BLaER1 treated with 17β-estradiol and CSF1 and Interleukin-3, amounts not matched to agents 10 nM and 100 nM (cell line): ENCODE measurements around the gene CCL17.
A peak's percentile ranks its signal among the peaks of the same experiment; 100 is the strongest.

ENCODE experiments used
- H3K27ac ChIP-seq, 11 experiments: shearing (Covaris generic); formaldehyde crosslinking; 2 replicates each; pipeline ENCODE4 v1.8.1; 2022
- H3K27me3 ChIP-seq, 11 experiments: shearing (Covaris generic); formaldehyde crosslinking; 2 replicates each; pipeline ENCODE4 v1.8.1; 2022
- H3K36me3 ChIP-seq, 11 experiments: shearing (Covaris generic); formaldehyde crosslinking; 2 replicates each; pipeline ENCODE4 v1.8.1; 2022
- H3K4me1 ChIP-seq, 10 experiments: shearing (Covaris generic); formaldehyde crosslinking; 2 replicates each; pipeline ENCODE4 v1.8.1; 2022
- H3K4me2 ChIP-seq, 11 experiments: shearing (Covaris generic); formaldehyde crosslinking; 2 replicates each; pipeline ENCODE4 v1.8.1; 2022
- H3K4me3 ChIP-seq, 10 experiments: shearing (Covaris generic); formaldehyde crosslinking; 2 replicates each; pipeline ENCODE4 v1.8.1; 2022
- H3K9ac ChIP-seq, 11 experiments: shearing (Covaris generic); formaldehyde crosslinking; 2 replicates each; pipeline ENCODE4 v1.8.1; 2022
- H3K9me3 ChIP-seq, 11 experiments: shearing (Covaris generic); formaldehyde crosslinking; replicated peaks in 1 of 11; 2 replicates each; pipeline ENCODE4 v1.8.1; 2022
- H4K20me1 ChIP-seq, 11 experiments: shearing (Covaris generic); formaldehyde crosslinking; 2 replicates each; pipeline ENCODE4 v1.8.1; 2022
- Cebpa-rat ChIP-seq, 11 experiments: shearing (Covaris generic); IDR thresholded peaks; 2 replicates each; pipeline ENCODE4 v1.8.1; 2022

Gene CCL17

GRCh38 chr16:57447186-57447962, 42.8 kb downstream of the CCL17 start, which contains the start of the genes CIAPIN1 and COQ9:
Gene CIAPIN1 (minus strand): TSS chr16:57447385. CDS start chr16:57440928, 6,457 bp downstream.
Gene COQ9 (plus strand): TSS chr16:57447479. CDS start chr16:57447506, 27 bp downstream.
- H3K27ac ChIP-seq = peak within 1 kb of the TSS; percentile 90 to 96 (median 92)
- peaks cover 27 to 40% (median 33%) of the 10 kb centered on the region in 11 experiments for H3K36me3 ChIP-seq
- peaks cover 0 to 13% (median 4%) of the 10 kb centered on the region in 11 experiments; a peak in 18 of 22 replicates for H3K9me3 ChIP-seq
- peak within 1 kb of the TSS; percentile 91 to 99 (median 96) for H3K9ac ChIP-seq
- H3K27me3 ChIP-seq = no peaks in the 10 kb centered on the region
- peaks cover 0 to 24% (median 0%) of the 10 kb centered on the region in 11 experiments; a peak in 5 of 22 replicates for H4K20me1 ChIP-seq
- H3K4me2 ChIP-seq = peak within 1 kb of the TSS; percentile 84 to 98 (median 94)
- TF ChIP-seq Cebpa-rat (IDR thresholded peaks at IDR 0.05) = no peak
- peaks cover 16 to 36% (median 28%) of the 10 kb centered on the region in 10 experiments for H3K4me1 ChIP-seq
- H3K4me3 ChIP-seq = peak within 1 kb of the TSS; percentile 80 to 96 (median 88)

- H3K4me1 ChIP-seq = peaks cover 7 to 16% (median 13%) of the 10 kb centered on the region in 10 experiments
- no peak overlapping the region for H3K27ac ChIP-seq
- H3K4me3 ChIP-seq = no peak overlapping the region
- H3K4me2 ChIP-seq = no peak overlapping the region
- H3K9ac ChIP-seq = no peak overlapping the region
- H4K20me1 ChIP-seq = no peaks in the 10 kb centered on the region
- TF ChIP-seq Cebpa-rat (IDR thresholded peaks at IDR 0.05) = no peak
- H3K36me3 ChIP-seq = peaks cover 61 to 69% (median 64%) of the 10 kb centered on the region in 11 experiments
- no peaks in the 10 kb centered on the region for H3K27me3 ChIP-seq
- H3K9me3 ChIP-seq = no peaks in the 10 kb centered on the region
Observed at GRCh38 chr16:57452021-57452420, 47.5 kb downstream of the CCL17 start.

GRCh38 chr16:57462209-57462977, 57.8 kb downstream of the CCL17 start, which contains the start of gene POLR2C:
Gene POLR2C (plus strand): TSS chr16:57462679. CDS start chr16:57462725, 46 bp downstream.
- H3K9ac ChIP-seq = peak within 1 kb of the TSS; percentile 78 to 90 (median 85)
- no peaks in the 10 kb centered on the region for H3K9me3 ChIP-seq
- no peaks in the 10 kb centered on the region for H3K27me3 ChIP-seq
- H4K20me1 ChIP-seq = peaks cover 0 to 41% (median 30%) of the 10 kb centered on the region in 11 experiments; a peak in 18 of 22 replicates
- H3K27ac ChIP-seq = peak within 1 kb of the TSS; percentile 62 to 78 (median 70)
- H3K36me3 ChIP-seq = peaks cover 72 to 83% (median 80%) of the 10 kb centered on the region in 11 experiments
- H3K4me3 ChIP-seq = peak within 1 kb of the TSS; percentile 76 to 90 (median 82)
- no peak for TF ChIP-seq Cebpa-rat (IDR thresholded peaks at IDR 0.05)
- H3K4me2 ChIP-seq = peak within 1 kb of the TSS; percentile 89 to 97 (median 92)
- H3K4me1 ChIP-seq = peaks cover 10 to 18% (median 13%) of the 10 kb centered on the region in 10 experiments

- peak overlapping the region; percentile 78 to 90 (median 85) for H3K9ac ChIP-seq
- H4K20me1 ChIP-seq = peaks cover 0 to 47% (median 30%) of the 10 kb centered on the region in 11 experiments; a peak in 18 of 22 replicates
- peak overlapping the region; percentile 62 to 78 (median 70); a peak in 21 of 22 replicates for H3K27ac ChIP-seq
- no peak for TF ChIP-seq Cebpa-rat (IDR thresholded peaks at IDR 0.05)
- no peaks in the 10 kb centered on the region for H3K9me3 ChIP-seq
- peak overlapping the region; percentile 76 to 90 (median 82) for H3K4me3 ChIP-seq
- H3K4me2 ChIP-seq = peak overlapping the region; percentile 89 to 97 (median 92)
- peaks cover 10 to 18% (median 13%) of the 10 kb centered on the region in 10 experiments for H3K4me1 ChIP-seq
- peaks cover 72 to 83% (median 80%) of the 10 kb centered on the region in 11 experiments for H3K36me3 ChIP-seq
- no peaks in the 10 kb centered on the region for H3K27me3 ChIP-seq
Observed at GRCh38 chr16:57462978-57463362, 58.4 kb downstream of the CCL17 start.

- Histone ChIP-seq H3K36me3 (peaks cover 72 to 83% (median 80%) of the 10 kb centered on the region in 11 experiments), H3K27ac (no peak overlapping the region), H3K27me3 (no peaks in the 10 kb centered on the region), H3K9me3 (no peaks in the 10 kb centered on the region), H3K4me1 (peaks cover 10 to 18% (median 13%) of the 10 kb centered on the region in 10 experiments), H3K4me2 (no peak overlapping the region), H3K4me3 (no peak overlapping the region), H3K9ac (peak overlapping the region in 3 of 11 experiments; percentile 21 to 90 (median 84); a peak in 3 of 22 replicates), H4K20me1 (peaks cover 3 to 62% (median 34%) of the 10 kb centered on the region in 11 experiments; a peak in 19 of 22 replicates)
- no peak for TF ChIP-seq Cebpa-rat (IDR thresholded peaks at IDR 0.05)
Observed at GRCh38 chr16:57464523-57464922, 60.0 kb downstream of the CCL17 start.
